Endothelial cell (in vitro differentiated cells): Measurements from ENCODE around the gene SELL. TPM values are rescaled to one million over a fixed set of nuclear protein-coding genes. Genes with fewer than 3 reads are reported as not detected.

Source experiments
- DNase-seq: peaks from one replicate; pipeline ENCODE4 v3.0.0; 2021; ENCODE audit warnings: low spot score
- H3K27ac Mint-ChIP-seq: one replicate; pipeline ENCODE4 v1.8.0; 2021; ENCODE audit warnings: mixed read lengths, inconsistent platforms; ENCODE audit not compliant: unreplicated experiment
- H3K27me3 Mint-ChIP-seq: one replicate; pipeline ENCODE4 v1.8.0; 2021; ENCODE audit warnings: mild to moderate bottlenecking, moderate library complexity, mixed read lengths, inconsistent platforms; ENCODE audit not compliant: unreplicated experiment
- H3K36me3 Mint-ChIP-seq: one replicate; pipeline ENCODE4 v1.8.0; 2021; ENCODE audit warnings: mild to moderate bottlenecking, low read depth, mixed read lengths, inconsistent platforms; ENCODE audit not compliant: unreplicated experiment
- H3K4me1 Mint-ChIP-seq: one replicate; pipeline ENCODE4 v1.8.0; 2021; ENCODE audit warnings: mild to moderate bottlenecking, mixed read lengths, inconsistent platforms; ENCODE audit not compliant: unreplicated experiment
- H3K4me3 Mint-ChIP-seq: one replicate; pipeline ENCODE4 v1.8.0; 2021; ENCODE audit warnings: mild to moderate bottlenecking, mixed read lengths, inconsistent platforms; ENCODE audit not compliant: unreplicated experiment
- H3K9me3 Mint-ChIP-seq: one replicate; pipeline ENCODE4 v1.8.0; 2021; ENCODE audit warnings: mixed read lengths, inconsistent platforms; ENCODE audit not compliant: unreplicated experiment
- CTCF ChIP-seq: fragments of 200-600 bp; sonication (generic); IDR thresholded peaks from one replicate; pipeline ENCODE4 v1.5.0; 2021; ENCODE audit warnings: antibody characterized with exemption; ENCODE audit not compliant: unreplicated experiment
- long read RNA-seq: library from polyadenylated mRNA; unstranded; transcript quantifications from one replicate; pipeline ENCODE4 v2.0.0, GENCODE V29; 2020; ENCODE audit not compliant: unreplicated experiment
- total RNA-seq: library from RNA; stranded (reverse); fragmentation: NEBNext Ultra II Directional; extraction: Animal tissue kit (Norgen Biotek cat#: 25700); gene quantifications from one replicate; pipeline ENCODE4 v1.2.1, GENCODE V29; 2021; ENCODE audit not compliant: unreplicated experiment

The SELL gene
- total RNA-seq, result 0.82 TPM
- long read RNA-seq, partial matches to known transcripts, result 0 of 1 reads
- long read RNA-seq, other reads (novel, unspliced or antisense), result 0 of 1 reads

GRCh38 chr1:169711469-169712308 is at the start of gene SELL:
TSS of gene SELL (minus strand) at chr1:169711620. CDS start at chr1:169711498, 122 bp downstream.
- H3K4me3 Mint-ChIP-seq, result no peak within 1 kb of the TSS
- H3K27me3 Mint-ChIP-seq, result no peaks in the 10 kb centered on the region
- H3K27ac Mint-ChIP-seq, result no peak within 1 kb of the TSS
- peaks cover 8% of the 10 kb centered on the region for H3K4me1 Mint-ChIP-seq
- peak; percentile 76 for TF ChIP-seq CTCF
- H3K36me3 Mint-ChIP-seq, result no peaks in the 10 kb centered on the region
- H3K9me3 Mint-ChIP-seq, result no peaks in the 10 kb centered on the region
- peak; percentile 70 for DNase-seq

GRCh38 chr1:169759038-169759437 is 47.6 kb upstream of the SELL start:
- no peak for TF ChIP-seq CTCF
- Mint-ChIP-seq H3K27ac (no peak overlapping the region), H3K9me3 (peaks cover 4% of the 10 kb centered on the region)

DNA sequence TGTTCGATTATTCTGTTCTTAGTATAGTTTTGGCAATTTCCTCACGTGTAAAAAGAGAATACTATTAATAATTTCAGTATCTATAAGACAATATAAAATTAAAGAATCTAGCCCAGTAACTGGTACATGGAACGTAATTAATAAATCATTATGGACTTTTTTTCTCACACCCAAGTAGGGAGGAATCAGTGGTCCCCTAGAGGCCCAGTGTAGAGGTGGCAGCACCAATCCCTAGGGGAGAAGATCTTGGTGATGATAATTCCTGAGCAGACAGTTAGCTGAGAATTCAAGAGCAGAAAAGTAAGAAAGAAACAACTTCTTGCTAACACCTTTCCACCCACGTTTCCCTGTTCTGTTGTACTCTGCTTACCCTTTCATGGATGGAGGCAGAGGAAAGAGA is 42.1 kb upstream of the SELL start:
- no peaks in the 10 kb centered on the region for H3K9me3 Mint-ChIP-seq
- H3K27me3 Mint-ChIP-seq, result no peaks in the 10 kb centered on the region
- no peak overlapping the region for H3K27ac Mint-ChIP-seq
- H3K36me3 Mint-ChIP-seq, result no peaks in the 10 kb centered on the region
- no peak for TF ChIP-seq CTCF
- no peak overlapping the region for H3K4me3 Mint-ChIP-seq
- no peaks in the 10 kb centered on the region for H3K4me1 Mint-ChIP-seq
- no peak for DNase-seq

More at GRCh38 chr1:169759038-169759437, 47.6 kb upstream of the SELL start:
- Mint-ChIP-seq H3K4me1 (peaks cover 4% of the 10 kb centered on the region), H3K4me3 (no peak overlapping the region), H3K27me3 (no peaks in the 10 kb centered on the region), H3K36me3 (no peaks in the 10 kb centered on the region)
- DNase-seq, result no peak

GRCh38 chr1:169750041-169750440 is 38.6 kb upstream of the SELL start:
- no peak for DNase-seq
- Mint-ChIP-seq H3K4me1 (peaks cover 12% of the 10 kb centered on the region), H3K36me3 (no peaks in the 10 kb centered on the region), H3K27me3 (no peaks in the 10 kb centered on the region), H3K4me3 (no peak overlapping the region), H3K27ac (no peak overlapping the region), H3K9me3 (no peaks in the 10 kb centered on the region)
- TF ChIP-seq CTCF, result no peak

DNA sequence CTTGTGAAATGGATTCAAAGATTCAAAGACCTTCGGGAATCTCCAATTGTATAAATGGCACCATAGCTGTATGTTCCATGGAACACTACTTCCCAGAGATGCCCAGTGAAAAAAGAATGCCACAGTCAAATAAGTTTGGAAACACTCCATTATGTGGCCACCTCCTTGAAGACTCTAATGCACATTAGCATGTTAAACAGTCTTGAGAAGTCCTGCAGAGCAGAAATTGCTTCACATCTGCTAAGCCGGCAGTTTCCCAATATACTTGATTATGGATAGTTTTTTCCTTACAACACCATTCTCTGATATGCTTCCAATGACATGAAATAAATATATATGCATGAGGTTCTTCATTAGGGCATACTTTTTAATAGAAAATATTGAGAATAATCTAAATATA is 35.1 kb upstream of the SELL start:
- peaks cover 15% of the 10 kb centered on the region for H3K4me1 Mint-ChIP-seq
- no peak for TF ChIP-seq CTCF
- no peak overlapping the region for H3K4me3 Mint-ChIP-seq
- H3K9me3 Mint-ChIP-seq, result no peaks in the 10 kb centered on the region
- H3K36me3 Mint-ChIP-seq, result no peaks in the 10 kb centered on the region
- H3K27ac Mint-ChIP-seq, result no peak overlapping the region
- no peaks in the 10 kb centered on the region for H3K27me3 Mint-ChIP-seq
- no peak for DNase-seq
